GM19395 (cell line): ENCODE measurements around the gene CUBN.
"Not testable (repeated sequence)": the region's sequence is repeated elsewhere in the genome, so short reads cannot be mapped to it uniquely, and the experiment has no call there.

Experiments
- ATAC-seq: cut with Tn5 transposase; IDR thresholded peaks from one replicate; pipeline ENCODE4 v1.9.1; 2021; ENCODE audit warnings: mild to moderate bottlenecking, moderate library complexity; ENCODE audit not compliant: unreplicated experiment

CUBN gene

GRCh38 chr10:17019696-17020095, 109.9 kb downstream of the CUBN start:
- ATAC-seq: no peak

DNA sequence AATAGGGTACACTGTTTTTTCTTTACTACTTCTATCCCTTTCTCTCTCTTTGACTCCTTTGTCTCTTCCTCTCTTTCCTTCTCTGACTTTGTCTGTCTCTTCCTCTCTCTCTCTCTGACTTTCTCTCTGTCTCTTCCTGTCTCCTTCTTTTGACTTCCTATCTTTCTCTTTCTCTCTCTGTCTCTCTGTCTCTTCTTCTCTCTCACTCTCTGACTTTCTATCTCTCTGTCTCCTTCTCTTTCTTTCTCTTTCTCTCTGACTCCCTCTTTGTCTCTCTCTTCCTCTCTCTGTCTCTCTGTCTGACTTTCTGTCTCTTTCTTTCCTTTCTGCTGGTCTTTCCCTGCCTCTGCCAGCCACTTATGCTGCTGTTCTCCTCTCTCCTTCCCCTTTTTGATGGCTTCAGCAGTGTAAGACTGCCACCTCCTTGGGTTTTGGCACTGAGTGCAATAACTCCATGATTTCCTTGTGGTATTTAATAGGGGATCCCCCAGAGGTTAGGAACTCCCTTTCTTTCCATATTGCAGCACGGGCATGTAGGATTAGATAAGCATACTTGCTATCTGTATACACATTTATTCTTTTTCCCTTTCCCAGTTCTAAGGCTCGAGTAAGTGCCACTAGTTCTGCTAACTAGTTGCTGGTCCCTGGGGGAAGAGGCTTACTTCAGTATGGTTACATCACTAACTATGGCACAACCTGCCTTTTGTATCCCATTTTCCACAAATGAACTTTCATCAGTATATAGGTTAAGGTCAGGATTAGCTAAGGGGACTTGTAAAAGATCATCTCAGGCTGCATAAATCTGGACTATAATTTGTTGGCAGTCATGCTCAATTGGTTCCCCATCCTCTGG, 116.3 kb downstream of the CUBN start:
- ATAC-seq: not testable (repeated sequence)

- not testable (repeated sequence) for ATAC-seq
Observed at GRCh38 chr10:17012731-17013130, 116.9 kb downstream of the CUBN start.

- ATAC-seq: no peak
Observed at GRCh38 chr10:17010363-17011145, 119.1 kb downstream of the CUBN start.

DNA sequence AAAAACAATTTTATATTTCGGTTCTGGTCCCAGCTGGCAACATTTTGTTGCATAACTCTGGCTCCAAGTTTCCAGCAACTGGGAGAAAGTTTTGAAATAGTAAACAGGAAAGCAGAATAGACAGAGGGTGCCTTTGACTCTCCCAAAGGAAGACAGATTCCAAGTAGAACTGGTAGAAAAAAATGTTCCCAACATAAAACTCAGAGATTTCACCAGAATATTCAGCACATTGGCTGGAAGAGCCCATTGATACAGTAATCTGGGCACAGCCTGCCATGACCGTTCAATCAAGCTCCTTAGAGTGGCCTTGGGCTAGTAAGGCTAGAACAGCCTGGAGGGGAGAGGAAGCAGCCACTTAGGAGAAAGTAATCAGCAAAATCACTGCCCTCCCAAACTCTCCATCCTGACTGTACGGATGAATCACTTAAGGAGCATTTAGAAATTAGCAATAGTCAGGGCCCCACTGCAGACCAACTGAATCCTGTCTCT, 120.4 kb downstream of the CUBN start:
- no peak for ATAC-seq

DNA sequence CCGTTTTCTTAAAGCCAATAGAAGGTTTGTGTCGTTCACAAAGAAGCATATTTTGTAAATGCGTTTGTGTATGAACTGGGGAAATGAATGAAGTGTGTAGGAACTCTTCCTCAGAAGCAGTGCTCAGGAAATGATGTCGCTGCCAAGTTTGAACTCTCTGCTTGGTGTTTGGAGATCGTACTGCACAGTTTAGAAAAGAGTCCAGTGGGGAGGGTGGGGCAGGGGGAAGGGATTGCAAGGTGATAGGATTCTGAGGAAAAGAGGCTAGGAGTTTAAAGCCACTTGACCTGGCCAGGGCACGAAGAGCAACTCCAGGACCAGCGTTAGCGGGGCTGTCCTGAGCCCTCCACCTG, 122.2 kb downstream of the CUBN start:
- no peak for ATAC-seq

GRCh38 chr10:17006631-17007417, 122.8 kb downstream of the CUBN start:
- ATAC-seq: no peak

- ATAC-seq: no peak
Observed at GRCh38 chr10:17005621-17006566, 123.7 kb downstream of the CUBN start.

DNA sequence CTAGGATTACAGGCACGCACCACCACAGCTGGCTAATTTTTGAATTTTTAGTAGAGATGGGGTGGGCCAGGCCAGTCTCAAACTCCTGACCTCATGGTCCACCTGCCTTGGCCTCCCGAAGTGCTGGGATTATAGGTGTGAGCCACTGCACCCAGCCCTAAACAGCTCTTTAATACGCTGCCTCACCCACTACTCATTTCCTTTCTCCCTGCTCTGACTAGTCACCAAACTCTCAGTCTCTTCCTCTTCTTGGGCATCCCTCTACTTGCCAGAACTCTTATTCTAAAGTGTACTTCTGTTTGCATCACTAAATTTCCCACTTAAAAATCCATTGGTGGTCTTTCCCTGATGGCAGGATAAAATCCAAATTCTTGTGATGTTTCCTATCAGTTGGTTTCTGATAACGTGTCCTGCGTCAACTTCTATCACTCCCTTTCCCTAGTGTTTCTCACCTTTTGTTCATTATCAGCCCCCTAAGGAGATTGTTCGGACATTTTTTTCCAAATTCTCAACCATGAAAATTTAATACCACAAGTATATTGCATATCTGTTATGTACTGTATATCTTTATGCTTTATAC, 124.7 kb downstream of the CUBN start:
- no peak for ATAC-seq

DNA sequence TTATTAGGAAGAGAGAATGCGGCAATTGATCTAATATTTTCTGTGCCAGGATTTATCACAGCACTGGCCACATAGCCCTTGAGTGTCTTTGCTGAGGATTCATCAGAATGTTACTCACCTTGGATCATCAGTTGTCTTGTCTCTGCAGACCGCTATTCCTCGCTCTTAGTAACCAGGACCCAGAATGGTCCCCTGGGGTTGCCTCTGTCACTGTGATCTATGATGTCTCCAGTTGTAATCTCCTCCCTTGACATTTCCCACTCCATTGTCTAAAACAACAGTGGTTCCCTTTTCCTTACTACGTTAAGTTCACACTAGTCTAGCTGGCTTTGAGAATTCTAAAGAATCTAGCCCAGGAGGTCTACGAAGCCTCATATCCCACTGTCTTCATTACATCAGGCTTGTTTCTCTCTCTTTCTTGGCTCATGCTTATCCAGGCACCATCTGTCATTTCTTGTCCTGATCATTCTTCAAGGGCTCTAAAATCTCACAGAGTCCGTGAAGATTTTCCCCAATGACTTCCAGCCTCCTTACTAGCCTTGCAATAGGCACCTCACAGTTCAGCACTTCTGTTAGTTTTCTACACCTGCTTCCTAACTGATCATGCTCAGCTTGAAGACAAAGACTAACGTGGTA, 125.8 kb downstream of the CUBN start:
- ATAC-seq: no peak

DNA sequence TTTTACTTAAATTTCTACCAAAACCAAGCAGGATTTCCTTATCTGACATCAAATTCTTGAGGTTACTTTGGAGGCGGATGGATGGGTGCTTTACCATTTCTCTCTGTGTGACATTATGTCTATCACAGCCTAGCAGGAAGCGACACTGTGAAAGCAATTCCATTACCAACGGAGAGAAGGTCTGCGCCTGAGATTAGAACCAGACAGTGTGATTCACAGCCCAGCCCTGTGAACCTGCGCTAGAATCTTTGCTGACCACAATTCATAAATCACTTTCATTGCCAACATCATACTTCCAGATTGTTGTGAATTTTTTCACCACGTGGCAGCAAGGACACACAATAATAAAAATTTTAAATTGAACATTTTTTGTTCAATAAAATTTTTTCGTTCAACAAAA, 126.5 kb downstream of the CUBN start:
- ATAC-seq: no peak

GRCh38 chr10:17001961-17002749, 127.5 kb downstream of the CUBN start:
- peak; percentile 61 for ATAC-seq

- ATAC-seq: no peak
Observed at GRCh38 chr10:17001297-17001744, 128.3 kb downstream of the CUBN start.

GRCh38 chr10:16999665-17000451, 129.8 kb downstream of the CUBN start:
- no peak for ATAC-seq

GRCh38 chr10:16996530-16996964, 133.1 kb downstream of the CUBN start:
- no peak for ATAC-seq

DNA sequence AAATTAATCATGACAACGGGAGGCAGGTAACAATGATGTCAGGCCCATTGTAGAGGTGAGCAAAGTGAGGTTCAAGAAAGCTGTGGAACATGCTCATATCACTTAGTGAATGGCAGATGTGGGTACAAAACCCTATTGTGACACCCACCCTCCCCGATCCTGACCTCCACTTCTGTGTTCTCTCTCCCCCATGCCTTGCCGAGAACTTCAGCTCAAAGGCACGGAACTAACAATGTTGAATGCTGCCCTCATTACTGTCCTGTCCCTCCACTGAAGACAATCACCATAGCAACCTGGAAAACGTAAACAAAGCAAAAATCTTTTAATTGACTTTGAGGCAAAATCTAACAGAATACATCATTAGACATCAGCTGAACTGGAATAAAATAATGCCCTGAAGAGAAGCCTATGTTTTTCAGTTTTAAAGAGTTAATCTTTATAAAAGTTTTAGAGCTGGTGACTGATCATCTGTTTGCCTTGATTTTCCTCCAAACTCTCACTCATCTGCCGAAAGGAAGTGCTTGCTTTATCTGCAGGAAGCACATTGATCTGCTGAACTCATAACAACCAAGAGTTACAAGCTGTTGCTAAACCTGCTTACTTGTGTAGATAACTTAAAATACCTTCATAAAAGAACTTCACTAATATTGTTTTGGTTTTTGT, 133.6 kb downstream of the CUBN start:
- ATAC-seq: no peak

GRCh38 chr10:16993186-16993585, 136.4 kb downstream of the CUBN start:
- no peak for ATAC-seq
